IPS-NIHi7 (cell line): ENCODE measurements around the gene ORAI3.

Experiments
- DNase-seq: peaks from one replicate; pipeline ENCODE4 v3.0.0; 2012; ENCODE audit warnings: mixed read lengths; ENCODE audit errors: extremely low spot score

The ORAI3 gene

GRCh38 chr16:30971298-30971697, 22.4 kb downstream of the ORAI3 start:
- DNase-seq = no peak

- DNase-seq = peak; percentile 35
Measured at GRCh38 chr16:30972872-30973271, 24.0 kb downstream of the ORAI3 start.

GRCh38 chr16:30974348-30974747, 25.5 kb downstream of the ORAI3 start:
- DNase-seq = no peak

- DNase-seq = no peak
Measured at GRCh38 chr16:30976486-30976885, 27.6 kb downstream of the ORAI3 start.

- DNase-seq = peak; percentile 81
Measured at GRCh38 chr16:30977502-30977901, 28.6 kb downstream of the ORAI3 start.

- DNase-seq = no peak
Measured at GRCh38 chr16:30979170-30980022, 30.5 kb downstream of the ORAI3 start.

GRCh38 chr16:30980023-30980371, 31.1 kb downstream of the ORAI3 start:
- no peak for DNase-seq

GRCh38 chr16:30980434-30980833, 31.6 kb downstream of the ORAI3 start:
- DNase-seq = no peak

- DNase-seq = no peak
Measured at GRCh38 chr16:30980959-30981358, 32.1 kb downstream of the ORAI3 start.

- no peak for DNase-seq
Measured at GRCh38 chr16:30982548-30983288, 33.9 kb downstream of the ORAI3 start.

- no peak for DNase-seq
Measured at GRCh38 chr16:30983289-30983889, 34.5 kb downstream of the ORAI3 start.

- DNase-seq = no peak
Measured at GRCh38 chr16:30983898-30984610, 35.2 kb downstream of the ORAI3 start.

GRCh38 chr16:30984669-30985400, 36.0 kb downstream of the ORAI3 start, which contains the start of gene HSD3B7:
HSD3B7 (plus strand) TSS chr16:30985207; CDS start chr16:30985659, 452 bp downstream.
- peak; percentile 97 for DNase-seq

GRCh38 chr16:30985401-30986128, 36.7 kb downstream of the ORAI3 start:
- peak; percentile 78 for DNase-seq

GRCh38 chr16:30986129-30986991, 37.5 kb downstream of the ORAI3 start:
- no peak for DNase-seq

GRCh38 chr16:30987581-30988190, 38.8 kb downstream of the ORAI3 start:
- DNase-seq = no peak

GRCh38 chr16:30989469-30990047, 40.7 kb downstream of the ORAI3 start:
- no peak for DNase-seq

GRCh38 chr16:30990105-30990504, 41.2 kb downstream of the ORAI3 start:
- DNase-seq = no peak

GRCh38 chr16:30991052-30991451, 42.2 kb downstream of the ORAI3 start:
- DNase-seq = no peak
